Measurements from ENCODE around the gene TTBK2. TPM values are rescaled to one million over a fixed set of nuclear protein-coding genes. Genes with fewer than 3 reads are reported as not detected.
"Not testable (repeated sequence)": the region's sequence is repeated elsewhere in the genome, so short reads cannot be mapped to it uniquely, and the experiment has no call there.

The TTBK2 gene
- total RNA-seq, 1 donor from 2014 or later = 34.7 TPM

GRCh38 chr15:42785569-42785968 lies 135.0 kb downstream of the TTBK2 start:
- intact Hi-C loops (cut with DNase I) = no loop called here
- no peak for DNase-seq (ENCODE audit: low spot score)
- ATAC-seq = no peak

GRCh38 chr15:42784705-42785104 lies 135.9 kb downstream of the TTBK2 start:
- ATAC-seq (no peak), DNase-seq (ENCODE audit: low spot score) (no peak)
- intact Hi-C loops (cut with DNase I) = no loop called here

- DNase-seq (ENCODE audit: low spot score) (no peak), ATAC-seq (no peak)
- intact Hi-C loops (cut with DNase I) = no loop called here
Observed at GRCh38 chr15:42782716-42783115, 137.9 kb downstream of the TTBK2 start.

DNA sequence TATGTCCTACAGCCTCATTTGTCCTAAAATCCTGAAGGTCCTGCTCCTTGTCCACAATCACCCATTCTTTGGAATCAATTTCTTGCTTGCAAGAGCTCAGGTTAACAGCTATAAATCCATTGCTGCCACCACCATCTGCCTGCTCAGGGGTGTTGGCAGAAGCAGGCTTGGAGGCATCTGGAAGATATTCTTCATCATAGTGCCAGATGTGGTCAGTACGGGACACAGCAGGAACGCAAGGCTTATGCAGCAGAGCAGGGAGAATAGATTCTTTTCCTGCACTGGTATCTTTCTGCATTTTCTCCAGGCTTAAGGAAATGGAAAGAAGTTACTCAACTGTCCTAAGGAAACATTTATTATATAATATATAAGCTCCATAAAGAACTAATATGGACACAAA lies 145.2 kb downstream of the TTBK2 start:
- intact Hi-C loops (cut with DNase I) = no loop called here
- no peak for DNase-seq (ENCODE audit: low spot score)
- ATAC-seq = no peak

DNA sequence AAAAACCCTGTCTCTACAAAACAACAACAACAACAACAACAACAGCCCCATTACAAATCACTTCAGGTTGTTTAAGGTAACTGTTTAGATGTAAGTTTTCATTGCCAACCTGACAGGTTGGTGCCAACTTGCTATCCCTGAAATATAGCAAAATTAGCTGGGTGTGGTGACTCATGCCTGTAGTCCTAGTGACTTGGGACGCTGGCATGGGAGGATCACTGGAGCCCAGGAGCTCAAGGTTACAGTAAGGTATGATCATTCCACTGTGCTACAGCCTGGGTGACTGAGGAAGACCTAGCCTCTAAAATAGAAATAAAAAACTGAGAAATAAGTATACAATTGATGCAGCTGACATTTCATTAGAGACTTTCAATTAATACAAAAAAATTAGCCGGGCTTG lies 147.7 kb downstream of the TTBK2 start:
- intact Hi-C loops (cut with DNase I) = no loop called here
- DNase-seq (ENCODE audit: low spot score) (no peak), ATAC-seq (no peak)

DNA sequence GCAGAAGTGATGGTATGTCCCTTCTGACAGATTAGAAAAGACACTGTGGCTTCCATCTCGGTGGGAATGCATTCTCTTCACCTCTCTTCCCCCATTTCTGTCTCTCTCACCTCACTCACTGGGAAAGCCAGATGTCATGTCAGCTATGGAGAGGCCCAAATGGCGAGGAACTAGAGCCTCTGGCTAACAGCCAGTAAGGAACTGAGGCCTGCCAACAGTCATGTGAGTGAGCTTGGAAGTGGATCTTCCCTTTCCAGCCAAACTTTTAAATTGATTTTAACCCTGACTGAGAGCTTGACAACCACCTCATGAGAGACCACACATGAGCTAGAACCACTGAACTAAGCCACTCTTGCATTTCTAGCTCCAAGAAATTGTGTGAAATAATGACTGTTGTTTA lies 148.4 kb downstream of the TTBK2 start:
- ATAC-seq (peak; percentile 56), DNase-seq (ENCODE audit: low spot score) (no peak)
- intact Hi-C loops (cut with DNase I) = no loop called here

- intact Hi-C loops (cut with DNase I); DNase-seq (ENCODE audit: low spot score): not testable (repeated sequence)
Observed at GRCh38 chr15:42766109-42766508, 154.5 kb downstream of the TTBK2 start.

DNA sequence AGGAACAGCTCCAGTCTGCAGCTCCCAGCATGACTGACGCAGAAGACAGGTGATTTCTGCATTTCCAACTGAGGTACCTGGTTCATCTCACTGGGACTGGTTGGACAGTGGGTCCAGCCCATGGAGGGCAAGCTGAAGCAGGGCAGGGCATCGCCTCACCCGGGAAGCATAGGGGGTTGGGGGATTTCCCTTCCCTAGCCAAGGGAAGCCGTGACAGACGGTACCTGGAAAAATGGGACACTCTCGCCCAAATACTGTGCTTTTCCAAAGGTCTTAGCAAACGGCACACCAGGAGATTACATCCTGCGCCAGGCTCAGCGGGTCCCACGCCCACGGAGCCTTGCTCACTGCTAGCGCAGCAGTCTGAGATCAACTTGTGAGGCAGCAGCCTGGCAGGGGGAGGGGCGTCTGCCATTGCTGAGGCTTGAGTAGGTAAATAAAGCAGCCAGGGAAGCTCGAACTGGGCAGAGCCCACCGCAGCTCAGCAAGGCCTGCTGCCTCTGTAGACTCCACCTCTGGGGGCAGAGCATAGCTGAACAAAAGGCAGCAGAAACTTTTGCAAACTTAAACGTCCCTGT lies 156.3 kb downstream of the TTBK2 start:
- intact Hi-C loops (cut with DNase I); DNase-seq (ENCODE audit: low spot score); ATAC-seq: not testable (repeated sequence)

More at GRCh38 chr15:42766109-42766508, 154.5 kb downstream of the TTBK2 start:
- not testable (repeated sequence) for ATAC-seq

GRCh38 chr15:42761813-42762212 lies 158.8 kb downstream of the TTBK2 start:
- DNase-seq (ENCODE audit: low spot score); ATAC-seq; intact Hi-C loops (cut with DNase I): not testable (repeated sequence)

DNA sequence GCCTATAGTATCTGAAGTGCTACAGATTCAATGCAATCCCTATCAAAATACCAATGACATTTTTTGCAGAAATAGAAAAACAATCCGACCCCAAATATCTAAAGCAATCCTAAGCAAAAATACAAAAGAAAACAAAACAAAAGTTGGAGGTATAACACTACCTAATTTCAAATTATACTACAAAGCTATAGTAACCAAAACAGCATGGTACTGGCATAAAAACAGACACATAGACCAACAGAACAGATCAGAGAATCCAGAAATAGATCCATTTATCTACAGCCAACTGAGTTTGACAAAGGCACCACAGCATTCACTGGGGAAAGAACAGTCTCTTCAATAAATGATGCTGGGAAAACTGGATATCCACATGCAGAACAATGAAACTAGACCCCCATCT lies 159.8 kb downstream of the TTBK2 start:
- intact Hi-C loops (cut with DNase I) = no loop called here
- no peak for DNase-seq (ENCODE audit: low spot score)
- no peak for ATAC-seq

DNA sequence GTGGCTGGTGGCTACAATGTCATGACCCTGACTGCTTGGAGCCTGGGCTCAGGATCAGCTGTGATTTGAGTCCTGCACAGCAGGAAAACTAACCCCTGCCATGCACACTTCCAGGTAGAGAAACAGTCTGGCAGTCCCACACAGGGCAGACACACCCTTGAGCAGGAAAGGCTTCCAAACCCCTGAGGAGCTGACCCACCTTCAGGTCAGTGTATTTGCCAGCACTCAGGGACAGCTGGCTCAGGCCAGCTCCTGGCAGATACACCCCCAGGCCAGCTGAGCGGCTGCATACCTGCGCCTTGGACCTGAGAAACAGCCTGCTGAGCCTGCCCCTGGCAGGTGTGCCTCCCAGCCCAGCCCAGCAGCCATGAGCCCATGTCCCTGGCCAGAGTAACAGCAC lies 161.5 kb downstream of the TTBK2 start:
- DNase-seq (ENCODE audit: low spot score) = no peak
- ATAC-seq = no peak
- intact Hi-C loops (cut with DNase I) = no loop called here

- no peak for ATAC-seq
- intact Hi-C loops (cut with DNase I) = no loop called here
- no peak for DNase-seq (ENCODE audit: low spot score)
Observed at GRCh38 chr15:42750306-42750705, 170.3 kb downstream of the TTBK2 start.

DNA sequence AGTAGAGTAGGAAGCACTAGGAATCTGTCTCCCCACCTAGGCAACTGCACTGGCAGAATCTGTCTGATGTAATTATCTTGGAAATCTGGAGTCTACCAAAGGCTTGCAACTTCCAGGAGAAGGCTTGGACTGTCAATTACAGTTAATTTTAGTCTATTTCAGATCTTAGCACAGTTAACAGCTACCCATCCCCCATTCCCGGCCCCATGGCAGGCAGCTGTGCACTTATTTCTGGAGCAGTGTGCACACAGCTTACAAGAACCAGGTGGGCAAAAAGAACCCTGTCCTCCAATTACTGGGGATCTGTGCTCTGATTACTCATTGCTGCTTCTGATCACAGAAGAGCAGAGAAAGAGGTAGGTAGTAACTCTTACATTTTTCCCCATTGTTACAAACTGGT lies 171.3 kb downstream of the TTBK2 start:
- ATAC-seq = no peak

DNA sequence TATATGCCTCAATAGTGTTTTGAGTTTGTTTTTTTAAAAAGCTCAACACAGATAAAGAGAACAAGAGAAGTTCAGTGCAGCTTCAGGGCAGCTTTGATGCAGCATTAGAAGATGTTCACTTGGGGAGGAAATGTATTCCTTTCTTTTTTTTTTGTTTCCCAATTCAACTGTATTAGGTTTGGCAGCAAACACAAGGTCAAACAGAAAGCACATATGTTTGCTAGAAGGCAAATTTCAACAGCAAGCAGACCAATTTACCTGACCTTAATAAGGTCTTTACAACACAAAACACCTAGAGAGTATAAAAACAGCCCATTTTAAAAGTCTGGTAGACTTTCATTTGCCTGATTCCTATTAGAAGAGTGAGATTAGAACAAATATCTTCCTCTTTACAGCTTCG lies 176.4 kb downstream of the TTBK2 start:
- no peak for DNase-seq (ENCODE audit: low spot score)
- intact Hi-C loops (cut with DNase I) = no loop called here
- no peak for ATAC-seq

More for the DNA sequence above, 171.3 kb downstream of the TTBK2 start:
- DNase-seq (ENCODE audit: low spot score) = no peak
- intact Hi-C loops (cut with DNase I) = no loop called here

- intact Hi-C loops (cut with DNase I) = no loop called here
- DNase-seq (ENCODE audit: low spot score) (no peak), ATAC-seq (no peak)
Observed at GRCh38 chr15:42742149-42742548, 178.4 kb downstream of the TTBK2 start.

DNA sequence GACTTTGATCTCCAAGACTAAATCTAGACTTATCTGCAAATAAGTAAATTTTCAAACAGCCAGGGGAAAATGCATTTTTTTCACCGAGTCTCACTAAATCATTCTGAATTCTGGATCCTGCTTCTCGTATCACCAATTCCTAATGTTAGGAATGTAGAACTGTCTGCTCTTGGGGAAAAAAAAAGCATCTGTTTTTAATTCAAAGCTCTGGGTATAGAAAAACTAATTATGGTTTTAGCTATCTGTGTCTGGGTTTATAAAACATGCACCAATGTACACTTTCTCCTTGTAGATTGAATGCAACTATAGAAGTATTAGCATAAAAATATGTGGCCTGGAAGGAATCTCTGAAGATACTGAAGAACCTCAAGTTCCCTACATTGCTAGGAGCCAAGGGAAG lies 178.9 kb downstream of the TTBK2 start:
- intact Hi-C loops (cut with DNase I) = no loop called here
- DNase-seq (ENCODE audit: low spot score) (no peak), ATAC-seq (no peak)

GRCh38 chr15:42737529-42738328 lies 182.8 kb downstream of the TTBK2 start:
- no peak for DNase-seq (ENCODE audit: low spot score)
- ATAC-seq = peak; percentile 32
- intact Hi-C loops (cut with DNase I) = no loop called here

DNA sequence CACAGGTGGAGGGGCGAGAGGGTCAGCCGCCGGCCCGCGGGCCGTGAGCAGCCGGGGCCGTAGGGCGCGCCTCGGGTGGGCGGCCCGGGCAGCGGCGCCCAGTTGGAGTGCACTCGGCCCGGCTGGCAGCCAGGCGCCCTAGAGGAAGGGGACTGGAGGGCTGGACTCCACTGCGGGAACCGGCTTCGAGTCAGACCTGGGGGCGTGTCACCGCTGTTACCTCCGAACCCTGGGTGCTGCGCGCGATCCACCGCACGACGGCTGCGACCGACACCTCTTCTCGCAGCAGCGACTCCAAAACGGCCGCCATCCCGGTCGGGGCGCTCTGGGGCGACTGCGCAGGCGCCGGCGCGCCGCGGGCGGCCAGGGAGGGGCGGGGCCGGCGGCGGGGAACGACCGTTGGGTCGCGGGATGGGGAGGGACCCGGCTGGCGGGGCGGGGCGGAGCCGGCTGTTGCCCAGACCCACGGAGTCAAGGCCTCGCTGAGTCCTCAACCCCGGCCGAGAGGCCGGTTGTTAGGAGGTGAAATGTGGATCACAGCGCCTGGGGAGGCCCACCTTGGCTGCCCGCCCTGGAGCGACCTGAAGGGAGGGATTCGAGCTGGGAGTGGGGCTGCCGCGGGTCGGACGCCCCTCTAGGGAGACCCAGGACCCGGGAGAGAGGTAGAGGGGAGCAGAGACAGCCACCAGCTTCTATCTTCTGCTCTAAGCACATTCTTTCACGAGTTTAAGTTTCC lies 183.6 kb downstream of the TTBK2 start, which contains the start of gene CDAN1:
TSS of gene CDAN1 (minus strand) at position 336 of the 736 bp plus-strand sequence. CDS start at position 310, 26 bp downstream.
- ATAC-seq (peak; percentile 98), DNase-seq (ENCODE audit: low spot score) (peak; percentile 94)
- intact Hi-C loops (cut with DNase I) = no loop called here

GRCh38 chr15:42736178-42736792 lies 184.3 kb downstream of the TTBK2 start:
- DNase-seq (ENCODE audit: low spot score) = no peak
- intact Hi-C loops (cut with DNase I) = no loop called here
- ATAC-seq = no peak
